ENCODE data around the gene RAB44. TPM values are rescaled to one million over a fixed set of nuclear protein-coding genes. Genes with fewer than 3 reads are reported as not detected.

The RAB44 gene
- total and polyA plus RNA-seq, 2 of the 13 experiments (the other 11 are each of a cell fraction or from before 2014, with no cell fraction given), result not detected

- Histone ChIP-seq H3K4me3 (replicated peaks in 1 of 3; ENCODE audit: insufficient read depth in 1 of 3, low read depth in 2 of 3, low read length in 3 of 3) (no peak overlapping the region), H3K27ac (ENCODE audit: extremely low read length, insufficient read depth, low read length) (no peak overlapping the region), H3K4me2 (ENCODE audit: low read depth, low read length) (no peak overlapping the region), H3K27me3 (ENCODE audit: control insufficient read depth in 1 of 2, insufficient read depth in 2 of 2, low read length in 2 of 2) (peaks cover 0 to 49% of the 10 kb centered on the region in 2 experiments; a peak in 4 of 5 replicates), H3K9me3 (ENCODE audit: low read length) (no peaks in the 10 kb centered on the region), H3K79me2 (ENCODE audit: insufficient read depth, low read length) (no peaks in the 10 kb centered on the region), H4K20me1 (ENCODE audit: insufficient read depth, low read length) (no peaks in the 10 kb centered on the region), H3K4me1 (ENCODE audit: insufficient read depth, low read length) (peaks cover 33% of the 10 kb centered on the region), H3K36me3 (replicated peaks in 1 of 2; ENCODE audit: control insufficient read depth in 1 of 2, insufficient read depth in 2 of 2, low read length in 2 of 2) (no peaks in the 10 kb centered on the region), H2AFZ (ENCODE audit: low read length) (no peak overlapping the region), H3K9ac (ENCODE audit: insufficient read depth, low read depth, low read length) (no peak overlapping the region)
- CTCF ChIA-PET (ENCODE audit: low intra/inter-chr PET ratio, low total read pairs), result no interaction called here
- POLR2A ChIA-PET, result interaction anchor here (0.7 to 6.0 kb wide), 4 partner anchors 9 to 35 kb away, joined by 3 to 33 read pairs (median 3); partner anchors contain the start of gene CDKN1A
- FAIRE-seq (no peak), DNase-seq (ENCODE audit: low spot score) (no peak), ATAC-seq (no peak)
- intact Hi-C loops (cut with micrococcal nuclease; ENCODE audit: unreplicated experiment) (no loop called here), in situ Hi-C loops (cut with HindIII; ENCODE audit: extremely low pct_ligation_motif_present, low pct_unique_long_range_greater_than_20kb) (no loop called here)
- WGBS (ENCODE audit: low lambda C conversion rate), result 41% methylated on average over 6 of the region's 6 CpGs
- BruUV-seq (replicated peaks), result no TSS peak
- TF ChIP-seq ZBTB44 (CRISPR knock-in tag; IDR thresholded peaks at IDR 0.05), result no peak
- no peak for TF ChIP-seq ZFP37 (CRISPR knock-in tag; IDR thresholded peaks at IDR 0.05; ENCODE audit: borderline replicate concordance)
- no peak for TF ChIP-seq ZNF775 (CRISPR knock-in tag; IDR thresholded peaks at IDR 0.05; ENCODE audit: borderline replicate concordance)
- no peak for TF ChIP-seq ZNF577 (CRISPR knock-in tag; IDR thresholded peaks at IDR 0.05; ENCODE audit: borderline replicate concordance, low read depth)
- TF ChIP-seq ZNF280B (CRISPR knock-in tag; IDR thresholded peaks at IDR 0.05; ENCODE audit: borderline replicate concordance), result no peak
Measured at GRCh38 chr6:36655085-36655724, 42.4 kb upstream of the RAB44 start.
